C4-2B (cell line): ENCODE data around the gene TRIM60.

Experiments
- ZFX ChIP-seq: fragments of 450-650 bp; IDR thresholded peaks from 2 replicates; pipeline ENCODE4 v1.6.1; 2017
- TF ChIP-seq, protein P1 (sequence below): fragments of 450-650 bp; conservative IDR thresholded peaks from 2 replicates; pipeline ENCODE4 v1.5.1; 2017; ENCODE audit warnings: mild to moderate bottlenecking

DNA sequence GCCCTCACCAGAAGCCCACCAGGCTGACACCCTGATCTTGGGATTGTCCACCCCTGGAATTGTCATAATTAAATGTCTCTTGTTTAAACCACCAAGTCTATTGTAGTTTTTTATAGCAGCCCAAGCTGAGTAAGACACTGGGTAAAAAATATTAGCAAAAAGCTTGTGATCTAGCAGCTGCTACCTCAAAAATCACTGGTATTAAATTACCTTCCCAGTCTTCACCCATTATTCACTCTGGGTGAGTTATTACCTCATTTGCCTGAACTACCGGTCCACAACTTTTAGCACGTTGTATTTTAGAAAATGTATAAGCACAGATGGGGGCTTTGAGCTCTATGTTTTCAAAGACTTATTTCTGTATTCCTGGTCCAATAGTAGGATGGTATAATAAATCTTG, 42.3 kb upstream of the TRIM60 start:
- TF ChIP-seq, protein P1, sequence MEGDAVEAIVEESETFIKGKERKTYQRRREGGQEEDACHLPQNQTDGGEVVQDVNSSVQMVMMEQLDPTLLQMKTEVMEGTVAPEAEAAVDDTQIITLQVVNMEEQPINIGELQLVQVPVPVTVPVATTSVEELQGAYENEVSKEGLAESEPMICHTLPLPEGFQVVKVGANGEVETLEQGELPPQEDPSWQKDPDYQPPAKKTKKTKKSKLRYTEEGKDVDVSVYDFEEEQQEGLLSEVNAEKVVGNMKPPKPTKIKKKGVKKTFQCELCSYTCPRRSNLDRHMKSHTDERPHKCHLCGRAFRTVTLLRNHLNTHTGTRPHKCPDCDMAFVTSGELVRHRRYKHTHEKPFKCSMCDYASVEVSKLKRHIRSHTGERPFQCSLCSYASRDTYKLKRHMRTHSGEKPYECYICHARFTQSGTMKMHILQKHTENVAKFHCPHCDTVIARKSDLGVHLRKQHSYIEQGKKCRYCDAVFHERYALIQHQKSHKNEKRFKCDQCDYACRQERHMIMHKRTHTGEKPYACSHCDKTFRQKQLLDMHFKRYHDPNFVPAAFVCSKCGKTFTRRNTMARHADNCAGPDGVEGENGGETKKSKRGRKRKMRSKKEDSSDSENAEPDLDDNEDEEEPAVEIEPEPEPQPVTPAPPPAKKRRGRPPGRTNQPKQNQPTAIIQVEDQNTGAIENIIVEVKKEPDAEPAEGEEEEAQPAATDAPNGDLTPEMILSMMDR = no peak
- TF ChIP-seq ZFX = no peak
